Neural cell (in vitro differentiated cells): ENCODE data around the gene PNMA8C. TPM values are rescaled to one million over a fixed set of nuclear protein-coding genes. Genes with fewer than 3 reads are reported as not detected.

Experiments
- H2AFZ ChIP-seq: fragments of 200-600, 300-800 bp; sonication (generic), shearing (Covaris generic); 2 replicates; pipeline ENCODE4 v1.6.0; 2014; ENCODE audit warnings: low read depth, mild to moderate bottlenecking, antibody characterized with exemption, low read length, moderate library complexity
- H3F3A ChIP-seq: fragments of 200-600 bp; shearing (Covaris generic); 2 replicates; pipeline ENCODE4 v1.6.1; 2016; ENCODE audit warnings: mild to moderate bottlenecking, moderate library complexity, mixed read lengths, antibody characterized with exemption, low read length; ENCODE audit not compliant: insufficient read depth, poor library complexity, severe bottlenecking
- H3K27ac ChIP-seq: fragments of 200-600, 300-800 bp; sonication (generic), shearing (Covaris generic); 2 replicates; pipeline ENCODE4 v1.5.1; 2014; ENCODE audit warnings: mild to moderate bottlenecking, low read length, moderate library complexity
- H3K27me3 ChIP-seq: fragments of 300-800, 200-600 bp; sonication (generic), shearing (Covaris generic); 2 replicates; pipeline ENCODE4 v1.6.0; 2014; ENCODE audit warnings: mild to moderate bottlenecking, low read depth, low read length, moderate library complexity; ENCODE audit not compliant: insufficient read depth
- H3K36me3 ChIP-seq: fragments of 300-800, 200-600 bp; sonication (generic), shearing (Covaris generic); 2 replicates; pipeline ENCODE4 v1.5.1; 2014; ENCODE audit warnings: mild to moderate bottlenecking, antibody characterized with exemption, low read length, moderate library complexity; ENCODE audit not compliant: insufficient read depth
- H3K4me2 ChIP-seq: fragments of 300-800, 200-600 bp; sonication (generic), shearing (Covaris generic); 2 replicates; pipeline ENCODE4 v1.6.0; 2014; ENCODE audit warnings: mild to moderate bottlenecking, low read length
- H3K4me3 ChIP-seq: fragments of 300-800, 200-600 bp; sonication (generic), shearing (Covaris generic); 2 replicates; pipeline ENCODE4 v1.5.1; 2014; ENCODE audit warnings: mild to moderate bottlenecking, low read length, moderate library complexity
- H3K79me2 ChIP-seq: fragments of 200-600 bp; shearing (Covaris generic); replicated peaks from 2 replicates; pipeline ENCODE4 v1.6.0; 2014; ENCODE audit warnings: mild to moderate bottlenecking, low read length, moderate library complexity; ENCODE audit not compliant: insufficient read depth
- H3K9ac ChIP-seq: fragments of 300-800, 200-600 bp; sonication (generic), shearing (Covaris generic); 2 replicates; pipeline ENCODE4 v1.6.1; 2016; ENCODE audit warnings: mild to moderate bottlenecking, low read length, mixed read lengths
- H3K9me2 ChIP-seq: fragments of 200-600 bp; shearing (Covaris generic); 2 replicates; pipeline ENCODE4 v1.6.1; 2016; ENCODE audit warnings: mild to moderate bottlenecking, low read length, mixed read lengths; ENCODE audit not compliant: insufficient read depth
- H3K9me3 ChIP-seq: fragments of 200-600, 300-800 bp; sonication (generic), shearing (Covaris generic); 2 replicates; pipeline ENCODE4 v1.6.1; 2016; ENCODE audit warnings: mild to moderate bottlenecking, mixed run types, low read length, moderate library complexity, mixed read lengths
- H4K20me1 ChIP-seq: fragments of 200-600 bp; shearing (Covaris generic); 2 replicates; pipeline ENCODE4 v1.6.1; 2016; ENCODE audit warnings: mild to moderate bottlenecking, mixed run types; ENCODE audit not compliant: insufficient read depth
- EP300 ChIP-seq: fragments of 450-650 bp; conservative IDR thresholded peaks from 2 replicates; pipeline ENCODE4 v1.6.1; 2014; ENCODE audit warnings: antibody characterized with exemption, mild to moderate bottlenecking, moderate library complexity; ENCODE audit not compliant: poor library complexity, severe bottlenecking
- EZH2 ChIP-seq: fragments of 200-600, 300-800 bp; shearing (Covaris generic), sonication (generic); IDR thresholded peaks from 2 replicates; pipeline ENCODE4 v1.6.1; 2014; ENCODE audit warnings: antibody characterized with exemption, low read length, borderline replicate concordance, mild to moderate bottlenecking; ENCODE audit not compliant: insufficient read depth, poor library complexity, severe bottlenecking
- MXI1 ChIP-seq: fragments of 450-650 bp; conservative IDR thresholded peaks from 2 replicates; pipeline ENCODE4 v1.6.1; 2014; ENCODE audit warnings: antibody characterized with exemption, mild to moderate bottlenecking; ENCODE audit not compliant: poor library complexity, severe bottlenecking
- POLR2AphosphoS5 ChIP-seq: IDR thresholded peaks from 2 replicates; pipeline ENCODE4 v1.6.1; 2012
- RAD21 ChIP-seq: fragments of 450-650 bp; conservative IDR thresholded peaks from 2 replicates; pipeline ENCODE4 v1.6.1; 2014; ENCODE audit warnings: antibody characterized with exemption, mild to moderate bottlenecking, moderate library complexity
- SMC3 ChIP-seq: fragments of 450-650 bp; conservative IDR thresholded peaks from 2 replicates; pipeline ENCODE4 v1.6.1; 2014; ENCODE audit warnings: antibody characterized with exemption, mild to moderate bottlenecking, moderate library complexity; ENCODE audit not compliant: poor library complexity
- TAF1 ChIP-seq: IDR thresholded peaks from 2 replicates; pipeline ENCODE4 v1.6.1; 2012; ENCODE audit warnings: low read depth
- polyA plus RNA-seq: library from polyadenylated mRNA; depleted of rRNA; stranded (reverse); fragments of >200 nt; gene quantifications from 2 replicates; pipeline ENCODE4 v1.2.3, GENCODE V29; 2014
- TF ChIP-seq, protein P1 (sequence below): IDR thresholded peaks from 2 replicates; pipeline ENCODE4 v1.6.1; 2012; ENCODE audit warnings: borderline replicate concordance
- TF ChIP-seq, protein P2 (sequence below): fragments of 450-650 bp; IDR thresholded peaks from 2 replicates; pipeline ENCODE4 v1.5.1; 2014; ENCODE audit warnings: antibody characterized with exemption, mild to moderate bottlenecking, moderate library complexity; ENCODE audit not compliant: poor library complexity, severe bottlenecking

Gene PNMA8C
- polyA plus RNA-seq, 1 donor from 2014 or later: 17.2 TPM

DNA sequence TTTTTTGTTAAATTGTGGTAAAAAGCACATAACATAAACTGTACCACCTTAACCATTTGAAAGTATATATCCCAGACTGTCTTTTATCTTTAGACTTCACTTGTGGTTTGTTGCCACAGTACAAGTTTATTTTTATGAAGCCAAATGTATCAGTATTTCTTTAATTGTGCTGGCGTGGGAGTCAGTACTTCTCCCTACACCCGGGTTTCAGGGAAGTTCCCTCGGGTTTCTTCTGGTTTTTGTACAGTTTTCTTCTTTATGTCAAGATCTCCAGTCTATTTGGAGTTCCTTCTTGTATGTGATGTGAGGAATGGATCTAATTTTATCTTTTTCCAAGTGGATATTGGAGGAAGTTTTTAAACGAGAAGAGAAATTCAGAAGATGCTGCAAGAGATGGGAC, 35.9 kb downstream of the PNMA8C start:
- Histone ChIP-seq H3K27me3 (no peaks in the 10 kb centered on the region), H3K36me3 (peaks cover 4% of the 10 kb centered on the region), H3K4me3 (no peak overlapping the region), H2AFZ (no peak overlapping the region), H3K9ac (no peak overlapping the region), H3F3A (no peaks in the 10 kb centered on the region), H4K20me1 (no peaks in the 10 kb centered on the region), H3K79me2 (no peaks in the 10 kb centered on the region), H3K9me3 (no peaks in the 10 kb centered on the region), H3K4me2 (no peak overlapping the region), H3K9me2 (no peaks in the 10 kb centered on the region), H3K27ac (no peak overlapping the region)
- TF ChIP-seq EZH2: no peak
- TF ChIP-seq MXI1: no peak
- TF ChIP-seq SMC3: no peak
- TF ChIP-seq, protein P1, sequence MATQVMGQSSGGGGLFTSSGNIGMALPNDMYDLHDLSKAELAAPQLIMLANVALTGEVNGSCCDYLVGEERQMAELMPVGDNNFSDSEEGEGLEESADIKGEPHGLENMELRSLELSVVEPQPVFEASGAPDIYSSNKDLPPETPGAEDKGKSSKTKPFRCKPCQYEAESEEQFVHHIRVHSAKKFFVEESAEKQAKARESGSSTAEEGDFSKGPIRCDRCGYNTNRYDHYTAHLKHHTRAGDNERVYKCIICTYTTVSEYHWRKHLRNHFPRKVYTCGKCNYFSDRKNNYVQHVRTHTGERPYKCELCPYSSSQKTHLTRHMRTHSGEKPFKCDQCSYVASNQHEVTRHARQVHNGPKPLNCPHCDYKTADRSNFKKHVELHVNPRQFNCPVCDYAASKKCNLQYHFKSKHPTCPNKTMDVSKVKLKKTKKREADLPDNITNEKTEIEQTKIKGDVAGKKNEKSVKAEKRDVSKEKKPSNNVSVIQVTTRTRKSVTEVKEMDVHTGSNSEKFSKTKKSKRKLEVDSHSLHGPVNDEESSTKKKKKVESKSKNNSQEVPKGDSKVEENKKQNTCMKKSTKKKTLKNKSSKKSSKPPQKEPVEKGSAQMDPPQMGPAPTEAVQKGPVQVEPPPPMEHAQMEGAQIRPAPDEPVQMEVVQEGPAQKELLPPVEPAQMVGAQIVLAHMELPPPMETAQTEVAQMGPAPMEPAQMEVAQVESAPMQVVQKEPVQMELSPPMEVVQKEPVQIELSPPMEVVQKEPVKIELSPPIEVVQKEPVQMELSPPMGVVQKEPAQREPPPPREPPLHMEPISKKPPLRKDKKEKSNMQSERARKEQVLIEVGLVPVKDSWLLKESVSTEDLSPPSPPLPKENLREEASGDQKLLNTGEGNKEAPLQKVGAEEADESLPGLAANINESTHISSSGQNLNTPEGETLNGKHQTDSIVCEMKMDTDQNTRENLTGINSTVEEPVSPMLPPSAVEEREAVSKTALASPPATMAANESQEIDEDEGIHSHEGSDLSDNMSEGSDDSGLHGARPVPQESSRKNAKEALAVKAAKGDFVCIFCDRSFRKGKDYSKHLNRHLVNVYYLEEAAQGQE: no peak
- no peak for TF ChIP-seq POLR2AphosphoS5
- TF ChIP-seq EP300: no peak
- no peak for TF ChIP-seq TAF1
- TF ChIP-seq, protein P2, sequence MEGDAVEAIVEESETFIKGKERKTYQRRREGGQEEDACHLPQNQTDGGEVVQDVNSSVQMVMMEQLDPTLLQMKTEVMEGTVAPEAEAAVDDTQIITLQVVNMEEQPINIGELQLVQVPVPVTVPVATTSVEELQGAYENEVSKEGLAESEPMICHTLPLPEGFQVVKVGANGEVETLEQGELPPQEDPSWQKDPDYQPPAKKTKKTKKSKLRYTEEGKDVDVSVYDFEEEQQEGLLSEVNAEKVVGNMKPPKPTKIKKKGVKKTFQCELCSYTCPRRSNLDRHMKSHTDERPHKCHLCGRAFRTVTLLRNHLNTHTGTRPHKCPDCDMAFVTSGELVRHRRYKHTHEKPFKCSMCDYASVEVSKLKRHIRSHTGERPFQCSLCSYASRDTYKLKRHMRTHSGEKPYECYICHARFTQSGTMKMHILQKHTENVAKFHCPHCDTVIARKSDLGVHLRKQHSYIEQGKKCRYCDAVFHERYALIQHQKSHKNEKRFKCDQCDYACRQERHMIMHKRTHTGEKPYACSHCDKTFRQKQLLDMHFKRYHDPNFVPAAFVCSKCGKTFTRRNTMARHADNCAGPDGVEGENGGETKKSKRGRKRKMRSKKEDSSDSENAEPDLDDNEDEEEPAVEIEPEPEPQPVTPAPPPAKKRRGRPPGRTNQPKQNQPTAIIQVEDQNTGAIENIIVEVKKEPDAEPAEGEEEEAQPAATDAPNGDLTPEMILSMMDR: no peak
- TF ChIP-seq RAD21: no peak

DNA sequence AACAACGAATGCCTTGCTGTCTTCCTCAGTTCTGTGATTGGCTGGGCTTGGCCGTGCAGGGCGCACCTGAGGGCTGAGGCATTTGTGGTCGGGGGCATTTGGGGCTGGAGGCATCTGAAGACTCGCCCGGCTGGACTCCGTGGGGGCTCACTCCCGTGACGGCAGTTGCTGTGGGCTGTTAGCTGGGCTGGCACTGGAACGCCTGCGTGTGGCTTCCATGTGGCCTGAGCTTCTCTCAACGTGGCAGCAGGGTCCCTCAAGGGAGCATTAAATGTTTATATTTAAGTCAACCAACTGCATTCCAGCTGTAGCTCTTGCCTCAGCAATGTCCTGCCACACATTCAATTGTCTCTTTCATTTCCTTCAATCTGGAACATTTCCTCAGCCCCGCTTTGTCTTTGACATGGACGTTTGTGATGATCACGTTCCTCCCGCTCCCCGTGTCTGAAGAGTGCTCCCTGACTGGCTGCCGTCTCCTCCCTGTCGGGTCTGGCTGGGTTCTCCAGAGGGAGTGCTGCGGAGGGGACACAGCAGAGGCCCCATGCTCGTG, 36.4 kb downstream of the PNMA8C start:
- TF ChIP-seq POLR2AphosphoS5 (no peak), SMC3 (no peak), EZH2 (no peak), TAF1 (no peak), MXI1 (no peak), EP300 (no peak), RAD21 (no peak)
- TF ChIP-seq, protein P1: no peak
- TF ChIP-seq, protein P2: no peak
- Histone ChIP-seq H3F3A (no peaks in the 10 kb centered on the region), H3K27ac (no peak overlapping the region), H3K27me3 (no peaks in the 10 kb centered on the region), H4K20me1 (no peaks in the 10 kb centered on the region), H3K9me3 (no peaks in the 10 kb centered on the region), H3K36me3 (peaks cover 4% of the 10 kb centered on the region), H3K79me2 (no peaks in the 10 kb centered on the region), H3K4me3 (no peak overlapping the region), H2AFZ (no peak overlapping the region), H3K4me2 (no peak overlapping the region), H3K9me2 (no peaks in the 10 kb centered on the region), H3K9ac (no peak overlapping the region)
